Hepatocyte (in vitro differentiated cells): ENCODE measurements around the gene WIPF3.

Experiments used
- EZH2 ChIP-seq: fragments of 200-600 bp; sonication (generic); IDR thresholded peaks from 2 replicates; pipeline ENCODE4 v1.6.1; 2016; ENCODE audit warnings: antibody characterized with exemption, mild to moderate bottlenecking, borderline replicate concordance
- EZH2phosphoT487 ChIP-seq: fragments of 200-600 bp; sonication (generic); IDR thresholded peaks from one replicate; pipeline ENCODE4 v1.6.1; 2018; ENCODE audit warnings: antibody characterized with exemption, mild to moderate bottlenecking, low read depth, moderate library complexity; ENCODE audit not compliant: unreplicated experiment, severe bottlenecking
- TF ChIP-seq, protein P1 (sequence below): fragments of 200-600 bp; sonication (generic); IDR thresholded peaks from 2 replicates; pipeline ENCODE4 v1.5.1; 2016; ENCODE audit warnings: antibody characterized with exemption, mild to moderate bottlenecking; ENCODE audit not compliant: poor library complexity

DNA sequence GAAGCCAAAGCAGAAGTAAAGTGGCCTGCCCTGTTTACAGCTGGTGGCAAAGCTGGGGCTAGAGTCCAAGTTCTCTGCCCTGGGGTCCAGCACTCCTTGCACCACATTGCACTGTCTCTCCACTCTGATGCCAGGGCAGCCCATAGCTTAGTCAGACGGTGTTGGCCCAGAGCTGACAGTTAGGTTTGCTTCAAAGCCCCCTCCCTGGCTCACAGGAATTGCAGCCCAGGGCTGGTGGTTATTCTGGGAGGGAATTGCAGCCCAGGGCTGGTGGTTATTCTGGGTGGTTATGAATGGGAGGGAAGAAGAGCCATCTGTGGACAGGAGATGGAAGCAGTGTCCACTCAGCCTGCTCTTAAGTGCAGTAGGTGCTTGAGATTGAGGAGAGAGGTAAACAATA is 94.4 kb downstream of the WIPF3 start:
- TF ChIP-seq, protein P1, sequence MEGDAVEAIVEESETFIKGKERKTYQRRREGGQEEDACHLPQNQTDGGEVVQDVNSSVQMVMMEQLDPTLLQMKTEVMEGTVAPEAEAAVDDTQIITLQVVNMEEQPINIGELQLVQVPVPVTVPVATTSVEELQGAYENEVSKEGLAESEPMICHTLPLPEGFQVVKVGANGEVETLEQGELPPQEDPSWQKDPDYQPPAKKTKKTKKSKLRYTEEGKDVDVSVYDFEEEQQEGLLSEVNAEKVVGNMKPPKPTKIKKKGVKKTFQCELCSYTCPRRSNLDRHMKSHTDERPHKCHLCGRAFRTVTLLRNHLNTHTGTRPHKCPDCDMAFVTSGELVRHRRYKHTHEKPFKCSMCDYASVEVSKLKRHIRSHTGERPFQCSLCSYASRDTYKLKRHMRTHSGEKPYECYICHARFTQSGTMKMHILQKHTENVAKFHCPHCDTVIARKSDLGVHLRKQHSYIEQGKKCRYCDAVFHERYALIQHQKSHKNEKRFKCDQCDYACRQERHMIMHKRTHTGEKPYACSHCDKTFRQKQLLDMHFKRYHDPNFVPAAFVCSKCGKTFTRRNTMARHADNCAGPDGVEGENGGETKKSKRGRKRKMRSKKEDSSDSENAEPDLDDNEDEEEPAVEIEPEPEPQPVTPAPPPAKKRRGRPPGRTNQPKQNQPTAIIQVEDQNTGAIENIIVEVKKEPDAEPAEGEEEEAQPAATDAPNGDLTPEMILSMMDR: no peak
- no peak for TF ChIP-seq EZH2
- no peak for TF ChIP-seq EZH2phosphoT487
